Measurements from ENCODE around the gene LGR6. TPM values are rescaled to one million over a fixed set of nuclear protein-coding genes. Genes with fewer than 3 reads are reported as not detected.

The LGR6 gene
- total and polyA plus RNA-seq, 2 experiments from 2014 or later = 0.66 to 0.89 TPM

DNA sequence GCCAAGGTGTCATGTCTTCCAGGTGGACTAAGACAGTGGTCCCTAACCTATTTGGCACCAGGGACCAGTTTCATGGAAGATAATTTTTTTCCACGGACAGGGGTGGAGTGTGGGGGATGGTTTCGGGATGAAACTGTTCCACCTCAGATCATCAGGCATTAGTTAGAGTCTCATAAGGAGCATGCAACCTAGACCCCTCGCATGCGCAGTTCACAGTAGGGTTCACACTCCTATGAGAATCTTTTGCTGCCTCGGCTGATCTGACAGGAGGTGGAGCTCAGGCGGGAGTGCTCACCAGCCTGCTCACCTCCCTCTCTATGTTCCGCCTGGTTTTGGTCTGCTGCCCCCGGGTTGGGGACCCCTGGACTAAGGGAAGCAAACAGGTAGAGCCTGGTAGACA, 30.9 kb downstream of the LGR6 start:
- ATAC-seq (no peak), DNase-seq (ENCODE audit: low spot score) (no peak)
- no peak overlapping the region for H3K27ac Mint-ChIP-seq
- no peaks in the 10 kb centered on the region; the same call in 2 of the 3 replicates for H3K9me3 Mint-ChIP-seq
- Histone ChIP-seq H2AFZ (no peak overlapping the region), H3K27ac (ENCODE audit: low read depth) (no peak overlapping the region), H4K20me1 (replicated peaks; ENCODE audit: insufficient read depth) (no peaks in the 10 kb centered on the region), H3F3A (replicated peaks; ENCODE audit: low read depth) (no peaks in the 10 kb centered on the region), H3K4me1 (ENCODE audit: insufficient read depth) (no peaks in the 10 kb centered on the region), H3K4me2 (no peak overlapping the region), H3K9me2 (ENCODE audit: insufficient read depth) (0 out of 2 replicates have a peak, but pooled peaks cover 7% of the 10 kb centered on the region), H3K79me2 (replicated peaks; ENCODE audit: insufficient read depth) (no peaks in the 10 kb centered on the region), H3K36me3 (ENCODE audit: insufficient read depth) (no peaks in the 10 kb centered on the region), H3K4me3 (no peak overlapping the region), H3K27me3 (ENCODE audit: insufficient read depth) (no peaks in the 10 kb centered on the region)
- no peaks in the 10 kb centered on the region for H3K36me3 Mint-ChIP-seq (ENCODE audit: low read depth)
- TF ChIP-seq STAT1 (IDR thresholded peaks at IDR 0.05; ENCODE audit: unreplicated experiment) = no peak
- no peak for TF ChIP-seq ZNF114 (CRISPR knock-in tag; IDR thresholded peaks at IDR 0.05)
- no peak for TF ChIP-seq EZH2 (IDR thresholded peaks at IDR 0.05; ENCODE audit: low read depth, unreplicated experiment)
- TF ChIP-seq, protein P1, sequence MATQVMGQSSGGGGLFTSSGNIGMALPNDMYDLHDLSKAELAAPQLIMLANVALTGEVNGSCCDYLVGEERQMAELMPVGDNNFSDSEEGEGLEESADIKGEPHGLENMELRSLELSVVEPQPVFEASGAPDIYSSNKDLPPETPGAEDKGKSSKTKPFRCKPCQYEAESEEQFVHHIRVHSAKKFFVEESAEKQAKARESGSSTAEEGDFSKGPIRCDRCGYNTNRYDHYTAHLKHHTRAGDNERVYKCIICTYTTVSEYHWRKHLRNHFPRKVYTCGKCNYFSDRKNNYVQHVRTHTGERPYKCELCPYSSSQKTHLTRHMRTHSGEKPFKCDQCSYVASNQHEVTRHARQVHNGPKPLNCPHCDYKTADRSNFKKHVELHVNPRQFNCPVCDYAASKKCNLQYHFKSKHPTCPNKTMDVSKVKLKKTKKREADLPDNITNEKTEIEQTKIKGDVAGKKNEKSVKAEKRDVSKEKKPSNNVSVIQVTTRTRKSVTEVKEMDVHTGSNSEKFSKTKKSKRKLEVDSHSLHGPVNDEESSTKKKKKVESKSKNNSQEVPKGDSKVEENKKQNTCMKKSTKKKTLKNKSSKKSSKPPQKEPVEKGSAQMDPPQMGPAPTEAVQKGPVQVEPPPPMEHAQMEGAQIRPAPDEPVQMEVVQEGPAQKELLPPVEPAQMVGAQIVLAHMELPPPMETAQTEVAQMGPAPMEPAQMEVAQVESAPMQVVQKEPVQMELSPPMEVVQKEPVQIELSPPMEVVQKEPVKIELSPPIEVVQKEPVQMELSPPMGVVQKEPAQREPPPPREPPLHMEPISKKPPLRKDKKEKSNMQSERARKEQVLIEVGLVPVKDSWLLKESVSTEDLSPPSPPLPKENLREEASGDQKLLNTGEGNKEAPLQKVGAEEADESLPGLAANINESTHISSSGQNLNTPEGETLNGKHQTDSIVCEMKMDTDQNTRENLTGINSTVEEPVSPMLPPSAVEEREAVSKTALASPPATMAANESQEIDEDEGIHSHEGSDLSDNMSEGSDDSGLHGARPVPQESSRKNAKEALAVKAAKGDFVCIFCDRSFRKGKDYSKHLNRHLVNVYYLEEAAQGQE (IDR thresholded peaks at IDR 0.05; ENCODE audit: unreplicated experiment) = no peak
- TF ChIP-seq, protein P2, sequence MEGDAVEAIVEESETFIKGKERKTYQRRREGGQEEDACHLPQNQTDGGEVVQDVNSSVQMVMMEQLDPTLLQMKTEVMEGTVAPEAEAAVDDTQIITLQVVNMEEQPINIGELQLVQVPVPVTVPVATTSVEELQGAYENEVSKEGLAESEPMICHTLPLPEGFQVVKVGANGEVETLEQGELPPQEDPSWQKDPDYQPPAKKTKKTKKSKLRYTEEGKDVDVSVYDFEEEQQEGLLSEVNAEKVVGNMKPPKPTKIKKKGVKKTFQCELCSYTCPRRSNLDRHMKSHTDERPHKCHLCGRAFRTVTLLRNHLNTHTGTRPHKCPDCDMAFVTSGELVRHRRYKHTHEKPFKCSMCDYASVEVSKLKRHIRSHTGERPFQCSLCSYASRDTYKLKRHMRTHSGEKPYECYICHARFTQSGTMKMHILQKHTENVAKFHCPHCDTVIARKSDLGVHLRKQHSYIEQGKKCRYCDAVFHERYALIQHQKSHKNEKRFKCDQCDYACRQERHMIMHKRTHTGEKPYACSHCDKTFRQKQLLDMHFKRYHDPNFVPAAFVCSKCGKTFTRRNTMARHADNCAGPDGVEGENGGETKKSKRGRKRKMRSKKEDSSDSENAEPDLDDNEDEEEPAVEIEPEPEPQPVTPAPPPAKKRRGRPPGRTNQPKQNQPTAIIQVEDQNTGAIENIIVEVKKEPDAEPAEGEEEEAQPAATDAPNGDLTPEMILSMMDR (conservative IDR thresholded peaks at IDR 0.05; ENCODE audit: low read depth in 2 of 2) = no peak
- TF ChIP-seq ZNF462 (CRISPR knock-in tag; IDR thresholded peaks at IDR 0.05) = no peak
- no peak for TF ChIP-seq NANOG (IDR thresholded peaks at IDR 0.05; ENCODE audit: borderline replicate concordance)
- TF ChIP-seq POLR2AphosphoS5 (IDR thresholded peaks at IDR 0.05; ENCODE audit: low read depth) = no peak
- TF ChIP-seq ETS1 (IDR thresholded peaks at IDR 0.05) = no peak
- no peak for TF ChIP-seq ZNF331 (CRISPR knock-in tag; IDR thresholded peaks at IDR 0.05; ENCODE audit: low read depth)
- no peak for TF ChIP-seq CREB1 (CRISPR knock-in tag; IDR thresholded peaks at IDR 0.05; ENCODE audit: low read depth)
- no peak for TF ChIP-seq EZH2phosphoT487 (IDR thresholded peaks at IDR 0.05; ENCODE audit: unreplicated experiment)
- TF ChIP-seq JUNB (IDR thresholded peaks at IDR 0.05; ENCODE audit: unreplicated experiment) = no peak
- H3K27me3 Mint-ChIP-seq (ENCODE audit: insufficient read depth, low read depth, poor library complexity) = peaks cover 8% of the 10 kb centered on the region
- H3K4me1 Mint-ChIP-seq = peaks cover 14% of the 10 kb centered on the region
- H3K4me3 Mint-ChIP-seq = no peak overlapping the region

All from GM23338 (cell line).